HepG2 (cell line): ENCODE data around the gene P3H4. TPM values are rescaled to one million over a fixed set of nuclear protein-coding genes. Genes with fewer than 3 reads are reported as not detected.

ENCODE experiments used
- CEBPG ChIP-seq: IDR thresholded peaks from 2 replicates; pipeline ENCODE4 v1.6.1; 2016
- FOXO4 ChIP-seq: sonication (generic); formaldehyde crosslinking; conservative IDR thresholded peaks from 2 replicates; pipeline ENCODE4 v1.8.1; 2023; ENCODE audit warnings: missing genetic modification reagents
- HOMEZ ChIP-seq: IDR thresholded peaks from 2 replicates; pipeline ENCODE4 v1.6.1; 2016; ENCODE audit warnings: low read depth
- KAT8 ChIP-seq: IDR thresholded peaks from 2 replicates; pipeline ENCODE4 v1.6.1; 2016; ENCODE audit warnings: missing genetic modification reagents, missing compliant biosample characterization
- KDM3A ChIP-seq: IDR thresholded peaks from 2 replicates; pipeline ENCODE4 v1.6.1; 2018; ENCODE audit warnings: low read depth, missing compliant biosample characterization
- KDM6A ChIP-seq: IDR thresholded peaks from 2 replicates; pipeline ENCODE4 v1.6.1; 2016; ENCODE audit warnings: low read depth
- KLF11 ChIP-seq: IDR thresholded peaks from 2 replicates; pipeline ENCODE4 v1.6.1; 2016; ENCODE audit warnings: missing compliant biosample characterization
- MED1 ChIP-seq: sonication (generic); formaldehyde crosslinking; IDR thresholded peaks from 2 replicates; pipeline ENCODE4 v1.4.0; 2020; ENCODE audit warnings: missing genetic modification reagents
- MIER3 ChIP-seq: IDR thresholded peaks from 2 replicates; pipeline ENCODE4 v1.6.1; 2016; ENCODE audit warnings: missing compliant biosample characterization, borderline replicate concordance
- PAWR ChIP-seq: sonication (generic); formaldehyde crosslinking; IDR thresholded peaks from 2 replicates; pipeline ENCODE4 v1.4.0; 2020; ENCODE audit warnings: missing genetic modification reagents, mild to moderate bottlenecking, borderline replicate concordance
- REL ChIP-seq: sonication (generic); formaldehyde crosslinking; conservative IDR thresholded peaks from 2 replicates; pipeline ENCODE4 v1.8.0; 2022; ENCODE audit warnings: mild to moderate bottlenecking, missing genetic modification reagents, moderate library complexity
- STAG1 ChIP-seq: sonication (generic); formaldehyde crosslinking; IDR thresholded peaks from 2 replicates; pipeline ENCODE4 v1.4.0; 2020; ENCODE audit warnings: missing genetic modification reagents
- THAP11 ChIP-seq: IDR thresholded peaks from 2 replicates; pipeline ENCODE4 v1.6.1; 2016; ENCODE audit warnings: missing biosample characterization, missing genetic modification reagents
- ZFP37 ChIP-seq: sonication (generic); formaldehyde crosslinking; IDR thresholded peaks from 2 replicates; pipeline ENCODE4 v1.4.0; 2020; ENCODE audit warnings: missing genetic modification reagents, borderline replicate concordance
- ZFX ChIP-seq: sonication (generic); formaldehyde crosslinking; IDR thresholded peaks from 2 replicates; pipeline ENCODE4 v1.4.0; 2020; ENCODE audit warnings: mild to moderate bottlenecking, low read depth, missing genetic modification reagents, moderate library complexity
- ZMYM3 ChIP-seq: sonication (generic); formaldehyde crosslinking; IDR thresholded peaks from 2 replicates; pipeline ENCODE4 v1.5.1; 2020; ENCODE audit warnings: mild to moderate bottlenecking, missing genetic modification reagents
- ZNF263 ChIP-seq: sonication (generic); formaldehyde crosslinking; IDR thresholded peaks from 2 replicates; pipeline ENCODE4 v1.4.0; 2020; ENCODE audit warnings: missing genetic modification reagents
- ZNF335 ChIP-seq: sonication (generic); formaldehyde crosslinking; IDR thresholded peaks from 2 replicates; pipeline ENCODE4 v1.4.0; 2020; ENCODE audit warnings: missing genetic modification reagents
- ZNF350 ChIP-seq: sonication (generic); formaldehyde crosslinking; IDR thresholded peaks from 2 replicates; pipeline ENCODE4 v1.4.0; 2020; ENCODE audit warnings: mild to moderate bottlenecking, low read depth, missing genetic modification reagents, borderline replicate concordance
- ZNF44 ChIP-seq: sonication (generic); formaldehyde crosslinking; IDR thresholded peaks from 2 replicates; pipeline ENCODE4 v1.5.1; 2020; ENCODE audit warnings: mild to moderate bottlenecking, missing genetic modification reagents
- ZNF572 ChIP-seq: sonication (generic); formaldehyde crosslinking; IDR thresholded peaks from 2 replicates; pipeline ENCODE4 v1.5.1; 2020; ENCODE audit warnings: mild to moderate bottlenecking, missing genetic modification reagents
- ZNF83 ChIP-seq: sonication (generic); formaldehyde crosslinking; IDR thresholded peaks from 2 replicates; pipeline ENCODE4 v1.4.0; 2020; ENCODE audit warnings: missing genetic modification reagents, mild to moderate bottlenecking, borderline replicate concordance
- polyA plus RNA-seq, 8 experiments: library from polyadenylated mRNA; depleted of rRNA in 3 of 8; stranded (reverse) in 7 of 8; unstranded in 1 of 8; fragments of >200 nt; fragmentation: Illumina TruSeq in 4 of 8; extraction: Trizol in 4 of 8; gene quantifications; 2 replicates each; pipeline versions ENCODE4 v1.2.1 to v1.2.3, GENCODE V29; 2011 to 2016; ENCODE audit warnings: low read depth in 4 of 8, missing spikeins in 1 of 8, mixed read lengths in 1 of 8; ENCODE audit not compliant: insufficient read depth in 1 of 8
- total RNA-seq, 5 experiments: library from RNA; depleted of rRNA; stranded (reverse); fragments of >200 nt; fragmentation: Illumina TruSeq; extraction: Trizol; gene quantifications; 2 replicates each; pipeline ENCODE4 v1.2.3, GENCODE V29; 2016; ENCODE audit warnings: low read depth in 1 of 5
- TF ChIP-seq, protein P1 (sequence below): sonication (generic); formaldehyde crosslinking; IDR thresholded peaks from 2 replicates; pipeline ENCODE4 v1.5.1; 2020; ENCODE audit warnings: mild to moderate bottlenecking, missing genetic modification reagents, moderate library complexity

Gene P3H4
- total and polyA plus RNA-seq, 2 of the 13 experiments (the other 11 are each of a cell fraction or from before 2014, with no cell fraction given) = 37.1 to 50.6 TPM

- TF ChIP-seq STAG1 (CRISPR knock-in tag) (0 out of 2 replicates have a peak, but pooled peaks have one; percentile 8), PAWR (CRISPR knock-in tag) (0 out of 2 replicates have a peak, but pooled peaks have one; percentile 75), CEBPG (CRISPR knock-in tag) (0 out of 2 replicates have a peak, but pooled peaks have one; percentile 7), ZNF44 (CRISPR knock-in tag) (no peak; the same call in 1 of the 2 replicates), ZMYM3 (CRISPR knock-in tag) (peak; percentile 95), ZFP37 (CRISPR knock-in tag) (peak; percentile 80), ZNF335 (CRISPR knock-in tag) (peak; percentile 27; the same call in 1 of the 2 replicates), ZNF263 (CRISPR knock-in tag) (peak; percentile 56), REL (CRISPR knock-in tag) (no peak), MED1 (CRISPR knock-in tag) (peak; percentile 70), ZFX (CRISPR knock-in tag) (peak; percentile 94), KAT8 (CRISPR knock-in tag) (peak; percentile 62; the same call in 1 of the 2 replicates), ZNF572 (CRISPR knock-in tag) (0 out of 2 replicates have a peak, but pooled peaks have one; percentile 50), KDM6A (CRISPR knock-in tag) (peak; percentile 83), FOXO4 (CRISPR knock-in tag) (no peak), KLF11 (CRISPR knock-in tag) (peak; percentile 71; the same call in 1 of the 2 replicates), THAP11 (CRISPR knock-in tag) (0 out of 2 replicates have a peak, but pooled peaks have one; percentile 53), KDM3A (peak; percentile 37), ZNF350 (CRISPR knock-in tag) (peak; percentile 94; the same call in 1 of the 2 replicates), MIER3 (peak; percentile 82; the same call in 1 of the 2 replicates), ZNF83 (CRISPR knock-in tag) (peak; percentile 19; the same call in 1 of the 2 replicates), HOMEZ (CRISPR knock-in tag) (peak; percentile 32; the same call in 1 of the 2 replicates)
- TF ChIP-seq, protein P1, sequence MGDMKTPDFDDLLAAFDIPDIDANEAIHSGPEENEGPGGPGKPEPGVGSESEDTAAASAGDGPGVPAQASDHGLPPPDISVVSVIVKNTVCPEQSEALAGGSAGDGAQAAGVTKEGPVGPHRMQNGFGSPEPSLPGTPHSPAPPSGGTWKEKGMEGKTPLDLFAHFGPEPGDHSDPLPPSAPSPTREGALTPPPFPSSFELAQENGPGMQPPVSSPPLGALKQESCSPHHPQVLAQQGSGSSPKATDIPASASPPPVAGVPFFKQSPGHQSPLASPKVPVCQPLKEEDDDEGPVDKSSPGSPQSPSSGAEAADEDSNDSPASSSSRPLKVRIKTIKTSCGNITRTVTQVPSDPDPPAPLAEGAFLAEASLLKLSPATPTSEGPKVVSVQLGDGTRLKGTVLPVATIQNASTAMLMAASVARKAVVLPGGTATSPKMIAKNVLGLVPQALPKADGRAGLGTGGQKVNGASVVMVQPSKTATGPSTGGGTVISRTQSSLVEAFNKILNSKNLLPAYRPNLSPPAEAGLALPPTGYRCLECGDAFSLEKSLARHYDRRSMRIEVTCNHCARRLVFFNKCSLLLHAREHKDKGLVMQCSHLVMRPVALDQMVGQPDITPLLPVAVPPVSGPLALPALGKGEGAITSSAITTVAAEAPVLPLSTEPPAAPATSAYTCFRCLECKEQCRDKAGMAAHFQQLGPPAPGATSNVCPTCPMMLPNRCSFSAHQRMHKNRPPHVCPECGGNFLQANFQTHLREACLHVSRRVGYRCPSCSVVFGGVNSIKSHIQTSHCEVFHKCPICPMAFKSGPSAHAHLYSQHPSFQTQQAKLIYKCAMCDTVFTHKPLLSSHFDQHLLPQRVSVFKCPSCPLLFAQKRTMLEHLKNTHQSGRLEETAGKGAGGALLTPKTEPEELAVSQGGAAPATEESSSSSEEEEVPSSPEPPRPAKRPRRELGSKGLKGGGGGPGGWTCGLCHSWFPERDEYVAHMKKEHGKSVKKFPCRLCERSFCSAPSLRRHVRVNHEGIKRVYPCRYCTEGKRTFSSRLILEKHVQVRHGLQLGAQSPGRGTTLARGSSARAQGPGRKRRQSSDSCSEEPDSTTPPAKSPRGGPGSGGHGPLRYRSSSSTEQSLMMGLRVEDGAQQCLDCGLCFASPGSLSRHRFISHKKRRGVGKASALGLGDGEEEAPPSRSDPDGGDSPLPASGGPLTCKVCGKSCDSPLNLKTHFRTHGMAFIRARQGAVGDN = peak; percentile 96
Measured at GRCh38 chr17:41772586-41773189, 39.1 kb downstream of the P3H4 start (continued).
